Myocyte (in vitro differentiated cells): Measurements from ENCODE around the gene EMX2. TPM values are rescaled to one million over a fixed set of nuclear protein-coding genes. Genes with fewer than 3 reads are reported as not detected.
"Not testable (repeated sequence)": the region's sequence is repeated elsewhere in the genome, so short reads cannot be mapped to it uniquely, and the experiment has no call there.

ENCODE experiments used
- DNase-seq: peaks from one replicate; pipeline ENCODE4 v3.0.0-alpha.2; 2012; ENCODE audit warnings: low read depth
- polyA plus RNA-seq: library from polyadenylated mRNA; unstranded; fragments of >200 nt; gene quantifications from one replicate; pipeline ENCODE4 v1.2.1, GENCODE V29; 2012; ENCODE audit warnings: missing spikeins
- total RNA-seq: library from RNA; depleted of rRNA; stranded (reverse); fragments of >200 nt; gene quantifications from 2 replicates; pipeline ENCODE4 v1.2.3, GENCODE V29; 2014

Gene EMX2
- not detected in 2 replicates for total RNA-seq
- polyA plus RNA-seq = not detected

DNA sequence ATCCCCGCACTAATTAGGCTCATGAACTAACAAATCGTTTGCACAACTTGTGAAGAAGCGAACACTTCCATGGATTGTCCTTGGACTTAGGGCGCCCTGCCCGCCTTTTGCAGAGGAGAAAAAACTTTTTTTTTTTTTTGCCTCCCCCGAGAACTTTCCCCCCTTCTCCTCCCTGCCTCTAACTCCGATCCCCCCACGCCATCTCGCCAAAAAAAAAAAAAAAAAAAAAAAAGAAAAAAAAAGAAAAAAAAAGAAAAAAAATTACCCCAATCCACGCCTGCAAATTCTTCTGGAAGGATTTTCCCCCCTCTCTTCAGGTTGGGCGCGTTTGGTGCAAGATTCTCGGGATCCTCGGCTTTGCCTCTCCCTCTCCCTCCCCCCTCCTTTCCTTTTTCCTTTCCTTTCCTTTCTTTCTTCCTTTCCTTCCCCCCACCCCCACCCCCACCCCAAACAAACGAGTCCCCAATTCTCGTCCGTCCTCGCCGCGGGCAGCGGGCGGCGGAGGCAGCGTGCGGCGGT lies at the start of gene EMX2:
EMX2 (plus strand) TSS at position 41 of the 519 bp plus-strand sequence. CDS start 522 bp downstream, outside the sequence.
- DNase-seq = no peak

DNA sequence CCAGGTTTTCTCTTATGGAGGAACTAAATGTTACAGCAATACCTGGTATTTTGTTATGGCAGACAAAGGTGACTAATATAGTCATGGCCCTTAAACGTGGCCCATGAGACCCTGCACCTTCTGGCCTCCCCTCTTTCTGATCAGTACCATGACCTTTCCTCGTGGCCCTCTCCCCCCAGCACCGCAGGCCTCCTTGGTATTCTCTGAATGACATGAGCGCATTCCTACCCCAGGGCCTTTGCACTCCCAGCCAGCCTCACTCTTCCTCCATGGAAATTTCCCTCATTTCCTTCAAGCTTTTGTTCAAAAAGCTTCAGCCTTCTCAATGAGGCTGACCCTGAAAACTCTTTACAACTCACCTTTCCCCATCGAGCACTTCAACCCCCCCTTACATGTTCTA lies 46.5 kb upstream of the EMX2 start:
- DNase-seq = no peak

DNA sequence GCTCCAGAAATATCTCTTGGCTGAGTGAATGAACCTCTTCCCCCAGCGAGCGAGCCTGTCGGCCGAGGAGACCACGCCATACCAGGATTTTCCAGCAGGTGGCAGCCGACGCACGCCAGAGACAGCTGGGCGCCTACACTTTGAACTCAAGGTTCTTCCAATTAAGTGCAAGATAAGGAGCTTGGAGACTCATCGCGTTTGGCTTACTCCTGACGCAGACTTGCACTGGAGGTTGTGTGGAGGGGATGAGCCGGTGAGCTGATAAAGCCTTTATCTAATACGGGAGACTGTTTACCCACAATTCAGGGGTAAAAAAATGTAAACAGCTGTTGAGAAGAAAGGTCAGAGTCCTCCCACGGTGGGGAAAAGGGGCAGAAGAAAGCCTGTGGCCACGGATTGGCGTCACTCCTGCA lies 45.9 kb upstream of the EMX2 start:
- DNase-seq = peak; percentile 79

DNA sequence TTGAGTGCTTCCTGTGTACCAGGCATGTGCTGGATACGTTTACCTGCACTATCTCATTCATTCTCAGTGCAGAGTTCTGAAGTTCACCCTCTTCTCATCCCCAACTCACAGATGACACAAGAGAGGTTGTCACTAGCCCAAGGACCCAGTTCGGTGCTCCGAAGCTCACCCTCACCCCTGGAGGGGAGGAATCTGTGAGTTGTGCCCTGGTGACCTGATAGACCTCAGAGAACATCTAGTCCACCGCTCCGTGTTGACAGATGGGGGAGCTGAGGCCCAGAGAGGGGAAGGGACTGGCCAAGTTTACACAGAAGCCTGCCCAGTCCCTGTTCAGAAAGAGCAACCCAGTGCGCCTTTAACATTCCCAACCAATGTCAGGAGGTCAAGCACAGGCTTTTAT lies 44.8 kb upstream of the EMX2 start:
- DNase-seq = no peak

DNA sequence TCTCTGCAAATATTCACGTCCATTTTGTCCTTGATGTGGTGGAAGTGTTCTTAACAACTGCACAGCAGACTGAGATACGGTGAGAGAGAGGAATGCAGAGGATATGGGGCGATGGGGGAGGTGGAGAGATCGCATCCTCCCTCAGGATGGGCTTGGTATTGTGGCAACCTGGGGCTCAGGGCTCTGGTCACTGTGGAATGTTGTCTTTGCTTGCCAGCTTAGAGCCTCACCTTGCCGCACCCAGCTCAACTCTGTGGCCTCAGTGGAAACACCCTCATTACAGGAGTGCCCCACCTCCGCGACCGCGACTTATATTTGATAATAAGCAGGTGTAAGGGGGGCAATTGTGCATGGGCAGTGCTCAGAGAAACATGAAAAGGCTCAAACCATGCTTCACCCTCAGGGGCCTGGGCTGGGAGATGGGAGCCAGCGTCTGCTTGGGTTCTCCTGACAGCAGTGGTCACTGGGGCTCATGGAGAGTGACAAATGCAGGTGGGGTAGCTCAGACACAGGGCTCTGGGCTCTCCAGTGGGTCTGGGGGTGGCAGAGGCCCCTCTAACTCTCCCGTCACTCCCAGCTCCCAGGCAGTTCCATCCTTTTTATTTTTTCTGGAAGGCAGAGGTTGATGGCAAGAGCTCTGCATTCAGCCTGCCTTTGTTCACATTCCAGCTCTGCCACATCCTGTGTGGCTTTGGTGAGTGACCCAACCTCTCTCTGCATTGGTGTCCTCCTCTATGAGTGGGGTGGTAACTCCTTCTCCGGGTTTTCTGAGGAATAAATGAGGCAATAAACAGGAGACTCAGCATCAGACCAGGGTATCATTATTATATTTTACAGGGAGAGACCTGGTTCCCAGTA lies 43.1 kb upstream of the EMX2 start:
- DNase-seq = no peak

DNA sequence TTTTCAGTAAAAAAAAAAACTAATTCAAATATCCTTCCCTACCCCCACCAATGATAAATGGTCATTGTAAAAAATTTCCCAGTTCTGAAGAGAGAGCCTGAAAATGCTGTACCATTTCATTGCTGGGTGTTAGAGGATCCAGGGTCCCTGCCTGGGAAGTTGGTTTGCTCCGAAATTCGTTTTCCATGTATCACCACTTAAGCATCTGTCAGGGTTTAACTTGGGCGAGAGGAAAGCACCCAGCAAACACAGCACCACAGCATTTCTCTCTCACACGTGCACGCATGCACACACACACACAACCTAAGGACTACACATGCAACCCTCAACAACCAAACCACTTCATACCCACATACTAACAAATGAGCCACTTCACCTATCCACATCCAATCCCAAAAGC lies 42.1 kb upstream of the EMX2 start:
- DNase-seq = no peak

DNA sequence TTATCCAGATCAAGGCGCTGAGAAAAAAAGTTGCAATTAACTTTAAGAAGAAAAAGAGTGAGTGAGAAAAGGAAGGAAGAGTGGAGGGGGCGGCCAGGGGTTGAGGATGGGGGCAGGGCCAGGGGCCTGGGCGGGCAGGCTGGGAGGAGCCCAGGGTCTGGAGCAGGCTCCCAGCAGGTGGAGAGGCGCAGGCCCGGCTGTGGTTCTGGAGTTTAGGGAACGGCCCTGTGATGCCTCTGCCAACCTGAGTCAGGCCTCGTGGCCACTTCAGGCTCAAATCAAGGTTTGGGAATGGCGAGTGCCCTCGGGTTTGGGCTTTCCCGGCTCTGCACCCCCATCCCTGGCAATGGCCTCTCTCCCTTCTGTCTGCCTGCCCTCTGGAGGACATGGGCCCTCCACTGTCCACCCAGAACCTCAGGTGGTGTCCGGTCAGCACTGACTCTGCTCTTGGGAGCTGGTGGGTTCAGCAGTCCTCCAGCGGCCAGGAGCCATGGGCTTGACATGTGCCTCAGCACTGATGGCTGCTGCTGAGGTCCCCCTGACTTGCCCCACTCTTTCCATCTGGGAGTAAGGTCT lies 41.0 kb upstream of the EMX2 start:
- no peak for DNase-seq

DNA sequence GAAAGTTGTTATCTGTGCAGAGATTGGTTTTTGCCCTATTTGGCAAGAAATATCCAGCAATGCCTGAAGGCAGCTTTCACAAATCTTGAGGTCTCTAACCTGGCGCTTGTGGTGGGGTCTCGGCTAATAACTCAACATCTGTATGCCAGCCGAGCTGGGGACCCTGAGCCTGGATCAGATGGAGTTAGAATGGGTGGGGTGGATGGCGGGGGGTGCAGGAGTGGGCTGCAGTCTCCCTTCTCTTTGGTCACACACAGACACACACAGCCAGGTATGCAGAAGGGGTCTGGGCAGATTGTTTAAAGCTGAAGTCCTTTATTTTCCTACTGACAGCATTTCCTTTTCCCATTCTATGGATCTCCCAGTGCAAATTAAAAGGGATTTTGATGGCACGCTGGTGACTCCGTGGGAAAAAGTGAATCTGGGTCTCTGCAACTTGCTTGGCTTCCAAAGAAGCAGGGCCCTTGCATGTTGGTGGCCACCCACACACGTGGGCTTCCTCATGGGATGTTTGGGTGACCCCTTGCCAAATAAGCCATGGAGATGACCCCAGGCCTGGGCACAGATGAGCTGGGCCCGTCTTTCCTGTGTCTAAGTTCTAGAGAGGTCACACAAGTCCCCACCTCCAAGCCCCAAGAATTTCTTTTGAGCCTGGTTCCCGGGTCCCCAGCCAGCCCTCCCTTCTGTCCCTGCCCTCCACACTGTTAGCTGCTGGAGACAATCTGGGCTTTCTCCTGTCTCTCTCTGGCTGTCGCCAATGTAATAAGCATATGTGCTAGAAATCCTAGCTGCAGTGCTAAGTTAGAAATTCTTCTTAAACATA lies 39.9 kb upstream of the EMX2 start:
- DNase-seq = no peak

DNA sequence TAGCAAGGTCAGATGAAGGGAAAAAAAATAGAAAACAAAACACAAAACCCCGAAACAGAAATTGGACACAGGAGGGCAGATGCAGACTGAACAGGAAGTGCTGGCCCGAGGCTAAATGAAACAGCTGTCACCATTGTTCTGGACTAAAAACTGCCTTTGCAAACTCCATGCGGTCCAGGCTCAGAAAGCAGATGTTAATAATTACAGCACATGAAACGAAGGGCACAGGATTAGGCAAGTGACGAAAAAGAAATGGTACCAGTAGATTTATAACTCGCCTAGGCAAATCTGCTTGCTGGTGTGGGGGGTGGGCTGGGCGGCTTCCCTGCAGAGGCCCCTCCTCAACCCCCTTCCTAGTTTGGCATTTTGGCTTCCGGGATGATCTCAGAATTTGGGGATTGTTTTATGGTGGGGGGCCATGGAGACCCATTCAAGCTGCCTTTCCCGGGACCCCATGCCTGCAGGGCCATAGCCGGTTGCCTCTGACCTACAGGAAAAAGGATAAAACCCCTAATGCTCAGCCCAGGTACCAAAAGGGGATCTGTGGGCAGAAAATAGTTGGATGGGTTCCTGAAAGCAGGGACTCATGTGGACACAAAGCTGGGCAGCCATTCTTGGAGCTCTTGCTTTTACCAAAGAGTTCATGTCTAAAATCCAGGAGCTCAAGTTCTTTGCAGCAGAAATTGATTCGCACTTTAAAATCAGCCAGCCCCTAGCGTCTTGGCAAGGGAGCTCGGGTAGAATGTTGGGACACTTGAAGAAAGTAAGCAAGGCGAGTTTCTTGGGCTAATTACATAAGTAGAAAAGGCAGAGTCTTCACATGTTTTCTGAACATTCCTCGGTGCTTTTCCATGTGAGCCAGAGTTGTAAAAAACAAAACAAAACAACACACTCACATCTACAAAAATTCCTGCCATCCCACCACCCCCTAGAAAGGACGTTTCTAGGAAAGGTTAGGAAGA lies 39.0 kb upstream of the EMX2 start:
- peak; percentile 59 for DNase-seq

DNA sequence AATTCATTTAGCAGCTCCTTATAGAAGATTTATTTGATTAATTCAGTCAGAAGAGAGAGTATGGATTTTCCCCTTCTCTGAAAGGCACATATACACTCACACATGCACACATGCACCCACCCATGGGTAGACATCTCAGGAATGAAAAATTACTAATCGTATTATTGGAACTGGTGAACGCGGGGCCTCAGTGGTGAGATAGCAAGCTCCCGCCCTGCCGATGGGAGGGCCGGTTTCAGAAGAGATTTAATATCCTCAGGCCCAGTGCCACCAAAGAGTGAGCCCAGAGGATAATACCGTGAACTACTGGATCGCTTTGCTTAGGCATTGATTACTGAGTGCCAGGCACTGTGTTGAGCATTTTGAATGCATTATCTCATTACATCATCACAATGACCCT lies 38.0 kb upstream of the EMX2 start:
- DNase-seq = no peak

DNA sequence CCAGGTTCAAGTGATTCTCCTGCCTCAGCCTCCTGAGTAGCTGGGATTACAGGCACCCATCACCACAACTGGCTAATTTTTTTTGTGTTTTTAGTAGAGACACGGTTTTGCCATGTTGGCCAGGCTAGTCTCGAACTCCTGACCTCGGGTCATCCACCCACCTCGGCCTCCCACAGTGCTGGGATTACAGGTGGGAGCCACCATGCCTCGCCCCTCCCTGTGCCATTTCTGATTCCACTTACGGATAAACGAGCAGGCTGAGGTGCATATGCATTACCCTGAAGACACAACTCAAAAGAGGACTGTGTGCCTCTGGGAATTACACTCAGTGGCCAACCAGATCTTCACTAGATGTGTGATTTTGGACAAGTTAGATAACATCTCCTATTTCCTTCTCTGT lies 35.5 kb upstream of the EMX2 start:
- DNase-seq = not testable (repeated sequence)

DNA sequence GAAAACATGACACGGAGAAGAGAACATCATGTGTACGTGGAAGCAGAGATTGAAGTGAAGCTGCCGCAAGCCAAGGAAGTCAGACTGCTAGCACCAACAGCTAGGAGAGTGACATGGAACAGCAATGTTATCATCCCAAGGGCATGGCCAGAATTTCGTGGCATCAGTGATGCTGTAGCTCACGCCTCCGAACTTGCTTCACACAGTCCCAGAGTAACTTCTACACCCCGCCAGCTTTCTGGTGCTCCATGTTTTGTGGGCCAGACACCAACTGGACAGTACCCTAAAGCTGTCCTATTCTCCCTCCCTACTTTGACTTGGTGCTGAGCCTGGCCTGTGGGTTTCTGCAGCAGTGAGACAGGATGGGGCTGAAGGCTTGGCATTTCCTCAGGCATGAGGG lies 33.0 kb upstream of the EMX2 start:
- DNase-seq = no peak

DNA sequence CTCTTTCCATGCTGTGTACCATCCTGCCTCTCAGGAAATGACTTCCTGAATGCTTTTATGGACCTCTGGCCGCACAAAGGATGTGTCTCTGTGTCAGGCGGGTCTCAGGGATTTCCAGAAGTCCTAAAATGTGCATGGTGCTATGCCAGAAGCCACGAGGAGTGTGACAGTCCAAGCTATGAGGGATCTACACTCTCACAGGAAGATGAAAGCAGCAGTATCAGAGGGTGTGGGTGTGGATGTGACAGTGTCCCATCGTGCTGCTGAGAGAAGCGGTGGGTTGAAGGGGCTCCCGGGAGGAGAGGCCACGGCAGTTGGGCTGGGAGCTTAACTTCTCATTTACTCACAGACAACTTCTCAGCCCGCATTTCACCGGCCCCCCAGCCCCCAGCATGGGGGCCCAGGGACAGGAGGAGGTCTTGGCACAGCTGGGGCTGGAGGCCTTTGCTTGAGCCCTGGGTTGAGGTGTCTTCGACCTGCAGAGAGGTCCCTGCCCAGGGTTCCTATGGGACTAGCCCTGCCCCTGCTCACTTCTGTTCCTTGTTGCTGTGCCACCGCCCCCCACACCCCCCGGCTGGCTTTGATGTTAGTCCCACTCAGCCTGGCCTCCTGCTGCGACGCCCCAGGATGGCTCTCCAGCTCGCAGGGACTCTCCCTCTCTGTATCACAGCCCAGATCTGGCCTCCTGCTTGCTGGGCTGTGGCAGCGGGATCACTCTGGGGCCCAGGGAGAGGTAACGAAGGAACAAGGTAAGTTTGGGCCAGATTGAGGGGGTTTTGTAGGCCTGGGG lies 30.8 kb upstream of the EMX2 start:
- DNase-seq = no peak

DNA sequence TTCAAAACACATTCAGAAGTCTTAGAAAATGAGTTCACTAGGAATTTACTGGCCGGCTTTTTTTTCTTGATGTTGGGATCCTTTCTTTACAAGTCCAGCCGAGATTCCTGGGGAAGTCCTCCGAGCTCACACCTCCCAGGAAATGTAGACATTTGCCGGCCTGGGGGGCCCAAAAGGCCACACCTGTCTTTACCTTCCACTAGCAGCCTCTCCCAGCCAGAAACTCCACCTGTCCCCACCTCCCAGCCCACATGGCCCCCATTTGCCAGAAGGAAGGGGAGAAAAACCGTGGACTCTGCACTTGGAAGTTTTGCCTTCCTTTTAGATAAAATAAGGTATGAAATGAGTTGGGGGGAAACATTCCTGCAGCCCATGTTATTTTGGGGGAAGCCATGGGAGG lies 27.6 kb upstream of the EMX2 start:
- DNase-seq = no peak

DNA sequence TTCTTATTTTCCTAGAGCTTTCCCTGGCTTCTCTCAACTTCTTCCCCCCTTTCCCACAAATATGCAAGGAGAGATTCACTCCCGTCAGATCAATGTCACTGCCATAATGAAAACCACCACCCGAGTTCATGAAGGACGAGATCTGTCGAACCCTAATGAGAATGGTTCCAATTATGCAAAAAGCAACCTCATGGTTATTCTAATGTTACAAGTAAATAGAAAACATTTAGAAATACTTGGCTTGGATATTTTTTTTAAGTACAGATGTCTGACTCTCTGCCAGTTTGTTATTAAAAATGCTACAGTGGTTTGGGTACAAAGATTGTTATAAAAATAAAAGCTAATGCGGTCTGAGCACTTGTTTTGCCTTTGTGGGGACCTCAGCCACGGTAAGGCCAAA lies 25.9 kb upstream of the EMX2 start:
- no peak for DNase-seq

DNA sequence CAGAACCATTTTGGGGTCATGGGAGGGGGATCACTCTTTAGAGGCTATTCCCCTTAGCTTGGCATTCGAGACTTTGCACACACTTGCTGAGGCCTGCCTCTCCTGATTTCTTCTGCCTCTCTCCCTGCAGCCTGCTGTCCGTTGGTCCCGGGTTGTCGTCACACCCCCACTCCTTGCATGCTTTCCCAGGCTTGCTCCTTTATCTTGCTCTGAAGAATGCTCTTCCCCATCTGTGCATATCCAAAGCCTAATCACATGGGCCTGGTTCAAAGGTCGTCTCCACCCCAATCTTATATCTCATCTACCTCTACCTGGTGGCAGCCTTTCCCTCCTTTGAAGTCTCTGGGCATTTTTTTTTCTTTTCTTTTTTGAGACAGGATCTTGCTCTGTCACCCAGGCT lies 24.3 kb upstream of the EMX2 start:
- no peak for DNase-seq

DNA sequence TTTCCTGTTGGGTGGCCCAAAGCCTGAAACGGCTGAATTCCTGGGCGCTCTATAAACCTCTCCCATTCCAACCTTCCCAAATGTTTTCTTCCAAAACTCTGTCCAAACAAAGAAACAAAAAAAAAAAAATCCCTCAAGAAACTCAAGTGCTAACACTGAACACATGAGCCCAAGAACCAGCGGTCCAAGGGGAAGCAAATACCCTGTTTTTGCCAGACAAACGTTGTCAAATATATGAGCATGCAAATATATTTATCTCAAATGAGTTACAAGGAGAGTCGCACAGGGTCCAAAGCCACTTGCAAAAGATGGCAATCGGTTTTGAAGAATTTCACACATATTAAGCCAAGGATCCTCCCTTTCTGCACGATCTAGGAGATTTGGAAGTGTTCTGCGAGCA lies 23.3 kb upstream of the EMX2 start:
- no peak for DNase-seq

DNA sequence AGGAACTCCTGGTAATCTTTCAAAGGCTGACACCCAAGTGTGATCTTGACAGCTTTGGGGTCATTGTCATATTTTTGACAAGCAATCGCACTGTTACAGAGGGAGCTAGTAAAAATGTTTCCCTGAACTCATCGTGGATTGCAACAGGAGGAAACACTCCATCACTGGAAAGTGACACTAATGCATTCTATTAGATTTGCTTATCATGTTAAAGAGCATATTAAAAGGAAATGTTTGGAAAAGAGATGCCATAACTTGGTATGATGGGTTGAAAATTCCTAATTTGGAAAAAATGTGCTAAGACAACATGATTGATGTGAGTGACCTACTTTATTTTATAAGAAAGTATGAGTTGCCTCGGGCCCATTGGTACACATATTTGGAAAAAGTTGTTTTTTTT lies 22.7 kb upstream of the EMX2 start:
- DNase-seq = no peak

DNA sequence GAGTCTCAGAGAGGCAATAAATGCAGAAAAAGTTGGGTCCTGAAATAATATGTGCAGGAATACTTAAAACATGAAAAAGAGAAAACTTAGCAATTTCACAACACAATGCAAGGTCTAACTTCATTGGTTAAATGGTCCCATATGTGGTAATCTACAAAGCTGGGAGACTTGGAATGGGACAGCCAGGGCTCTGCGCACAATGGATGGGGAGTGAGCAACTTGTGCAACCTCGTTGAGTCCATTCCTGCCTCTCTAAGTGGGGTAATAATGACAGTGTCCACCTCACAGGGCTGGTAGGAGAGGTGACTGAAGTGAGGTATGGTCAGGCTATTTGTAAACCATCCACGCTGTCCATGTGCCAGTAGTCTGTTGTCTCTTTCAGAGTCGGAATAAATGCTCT lies 11.8 kb upstream of the EMX2 start:
- DNase-seq = no peak
